A549 (cell line): ENCODE results near the gene APOA1. TPM values are rescaled to one million over a fixed set of nuclear protein-coding genes. Genes with fewer than 3 reads are reported as not detected.
A peak's percentile ranks its signal among the peaks of the same experiment; 100 is the strongest.

Experiments used
- ATAC-seq, 2 experiments: fragments of 200-7000 bp in 1 of 2; fragments of >200 bp in 1 of 2; cut with Nextera tagmentation in 1 of 2; cut with Tn5 transposase in 1 of 2; 3 replicates each; pipeline versions ENCODE4 v1.8.0 to v1.9.1; 2018 to 2020; ENCODE audit warnings: mild to moderate bottlenecking in 1 of 2, moderate library complexity in 1 of 2
- CTCF ChIA-PET: fragments of 300-600 bp; sonication (Branson Sonifier 250); formaldehyde crosslinking; extraction: SDS; loops from one replicate; lab custom pipeline; 2021; ENCODE audit warnings: antibody characterized with exemption, inconsistent platforms; lab: Yijun Ruan, JAX
- POLR2A ChIA-PET: fragments of 350-600 bp; formaldehyde crosslinking; extraction: SDS; loops from one replicate; lab custom pipeline; 2021; ENCODE audit warnings: antibody characterized with exemption, inconsistent platforms; lab: Yijun Ruan, JAX
- DNase-seq, 2 experiments: peaks; one replicate each; pipeline versions ENCODE4 v3.0.0 to v3.0.0-alpha.2; 2011 to 2016; ENCODE audit warnings: low read depth in 1 of 2, low spot score in 1 of 2
- FAIRE-seq: peaks from 2 replicates; lab custom pipeline; 2011; peaks lifted over from hg19 to GRCh38; lab: Jason Lieb, UNC
- H3K27ac ChIP-seq, 2 experiments: fragments of >200 bp; sonication (Bioruptor Twin); formaldehyde crosslinking; 3 replicates each; pipeline ENCODE4 v1.5.1; 2016 to 2017
- H3K4me1 ChIP-seq: fragments of >200 bp; sonication (Bioruptor Twin); formaldehyde crosslinking; 3 replicates; pipeline ENCODE4 v1.6.1; 2016
- H3K4me2 ChIP-seq: fragments of >200 bp; sonication (Bioruptor Twin); formaldehyde crosslinking; 3 replicates; pipeline ENCODE4 v1.6.1; 2016
- H3K4me3 ChIP-seq: fragments of >200 bp; sonication (Bioruptor Twin); formaldehyde crosslinking; 3 replicates; pipeline ENCODE4 v1.5.1; 2016
- H3K9me3 ChIP-seq: fragments of >200 bp; sonication (Bioruptor Twin); formaldehyde crosslinking; 3 replicates; pipeline ENCODE4 v1.6.1; 2016
- HOXB5 ChIP-seq: fragments of 250-450 bp; sonication (Bioruptor Pico); IDR thresholded peaks from 2 replicates; pipeline ENCODE4 v1.5.0; 2020; ENCODE audit warnings: mild to moderate bottlenecking, moderate library complexity
- MAZ ChIP-seq: fragments of 150-350 bp; IDR thresholded peaks from 2 replicates; pipeline ENCODE4 v1.6.1; 2014; ENCODE audit warnings: antibody characterized with exemption, low read depth, low read length, borderline replicate concordance
- NFE2L2 ChIP-seq: fragments of 150-350 bp; conservative IDR thresholded peaks from 2 replicates; pipeline ENCODE4 v1.6.1; 2014; ENCODE audit warnings: low read length
- USF2 ChIP-seq: fragments of 450-650 bp; IDR thresholded peaks from 2 replicates; pipeline ENCODE4 v1.6.1; 2014; ENCODE audit warnings: antibody characterized with exemption
- WGBS: methylation state at CpG from one replicate; pipeline ENCODE4 v1.1.6; 2017; ENCODE audit errors: missing lambda C conversion rate; 5-methylcytosine and 5-hydroxymethylcytosine counted together
- polyA plus RNA-seq, 4 experiments: library from polyadenylated mRNA; depleted of rRNA in 3 of 4; stranded (reverse); fragments of >200 nt; fragmentation: RNase III in 1 of 4; extraction: RNeasy Plus Mini Kit Qiagen cat#74134 plus additional on column Dnase treatment in 1 of 4; gene quantifications; 2 replicates in 3 of 4; 3 replicates in 1 of 4; pipeline ENCODE4 v1.2.3, GENCODE V29; 2011 to 2017

APOA1 gene
- polyA plus RNA-seq, 2 of the 4 experiments (the other 2 are of a cell fraction), result 0.23 TPM; not detected in 1

GRCh38 chr11:116786326-116786725, 51.1 kb downstream of the APOA1 start:
- FAIRE-seq (no peak), DNase-seq (no peak), ATAC-seq (no peak)
- Histone ChIP-seq H3K4me3 (peak overlapping the region; percentile 94; the same call in 2 of the 3 replicates), H3K27ac (no peak overlapping the region), H3K9me3 (no peaks in the 10 kb centered on the region), H3K4me2 (peak overlapping the region; percentile 77), H3K4me1 (peaks cover 10% of the 10 kb centered on the region; the same call in 1 of the 3 replicates)
- ChIA-PET POLR2A (interaction anchor here (1.3 kb wide), 1 partner anchor 37 kb away, joined by 3 read pairs; the partner anchor contains the start of gene APOA4), CTCF (interaction anchor here (1.8 to 8.8 kb wide), 3 partner anchors 9 to 321 kb away, joined by 5 to 114 read pairs (median 6); no protein-coding TSS in a partner anchor)
- WGBS, result 90% methylated on average over 2 of the region's 2 CpGs
- no peak for TF ChIP-seq MAZ
- no peak for TF ChIP-seq HOXB5 (CRISPR knock-in tag)
- no peak for TF ChIP-seq USF2
- no peak for TF ChIP-seq NFE2L2

Other genes starting within 250 kb of the APOA1 start
- 12.6 and 16.2 TPM in 2 replicates for gene BUD13, start 64.6 kb downstream of the APOA1 start, polyA plus RNA-seq (2011; rRNA removed)
- 9.8 to 10.9 TPM (median 9.8 TPM) in 3 replicates for gene BUD13, start 64.6 kb downstream of the APOA1 start, polyA plus RNA-seq (2017; fragmentation: RNase III; extraction: RNeasy Plus Mini Kit Qiagen cat#74134 plus additional on column Dnase treatment)
- gene ZPR1, start 49.6 kb downstream of the APOA1 start, polyA plus RNA-seq (2011; rRNA removed), result 65.6 and 77.5 TPM in 2 replicates
- 42.2 to 49.0 TPM (median 44.1 TPM) in 3 replicates for gene ZPR1, start 49.6 kb downstream of the APOA1 start, polyA plus RNA-seq (2017; fragmentation: RNase III; extraction: RNeasy Plus Mini Kit Qiagen cat#74134 plus additional on column Dnase treatment)
- gene APOA5, start 45.7 kb downstream of the APOA1 start, polyA plus RNA-seq (2011; rRNA removed), result not detected in 2 replicates
- not detected in 3 replicates for gene APOA5, start 45.7 kb downstream of the APOA1 start, polyA plus RNA-seq (2017; fragmentation: RNase III; extraction: RNeasy Plus Mini Kit Qiagen cat#74134 plus additional on column Dnase treatment)
- gene APOA4, start 14.3 kb downstream of the APOA1 start, polyA plus RNA-seq (2011; rRNA removed), result not detected in 2 replicates
- not detected in 3 replicates for gene APOA4, start 14.3 kb downstream of the APOA1 start, polyA plus RNA-seq (2017; fragmentation: RNase III; extraction: RNeasy Plus Mini Kit Qiagen cat#74134 plus additional on column Dnase treatment)
- not detected in 2 replicates for gene APOC3, start 7.7 kb downstream of the APOA1 start, polyA plus RNA-seq (2011; rRNA removed)
- gene APOC3, start 7.7 kb downstream of the APOA1 start, polyA plus RNA-seq (2017; fragmentation: RNase III; extraction: RNeasy Plus Mini Kit Qiagen cat#74134 plus additional on column Dnase treatment), result not detected in 3 replicates